GM13977 (cell line): ENCODE data around the gene RPL12.

ENCODE experiments used
- DNase-seq: peaks from one replicate; pipeline ENCODE4 v3.0.0; 2012; ENCODE audit warnings: low spot score
- CTCF ChIP-seq: IDR thresholded peaks from 2 replicates; pipeline ENCODE4 v1.5.1; 2012; ENCODE audit warnings: mild to moderate bottlenecking, control low read depth; ENCODE audit not compliant: insufficient read depth; ENCODE audit errors: extremely low read depth, missing control alignments
- in situ Hi-C: fragments of 300-500 bp; cut with MboI; formaldehyde crosslinking; loops from one replicate; pipeline ENCODE4 v1.12.0; 2022; ENCODE audit warnings: low sequenced_read_pairs, low pct_unique_long_range_greater_than_20kb, mixed read lengths, inconsistent platforms; ENCODE audit not compliant: unreplicated experiment

The RPL12 gene

GRCh38 chr9:127495884-127496555, 44.8 kb upstream of the RPL12 start:
- in situ Hi-C loops = no loop called here
- DNase-seq = no peak

GRCh38 chr9:127494304-127494702, 43.1 kb upstream of the RPL12 start:
- in situ Hi-C loops = no loop called here
- DNase-seq = no peak
- TF ChIP-seq CTCF = no peak

More at GRCh38 chr9:127495884-127496555, 44.8 kb upstream of the RPL12 start:
- peak; percentile 1 for TF ChIP-seq CTCF

GRCh38 chr9:127493592-127494303, 42.5 kb upstream of the RPL12 start:
- TF ChIP-seq CTCF = no peak
- no peak for DNase-seq
- in situ Hi-C loops = no loop called here

GRCh38 chr9:127492616-127493015, 41.4 kb upstream of the RPL12 start:
- DNase-seq = no peak
- in situ Hi-C loops = no loop called here
- TF ChIP-seq CTCF = no peak

- in situ Hi-C loops = no loop called here
- TF ChIP-seq CTCF = no peak
- DNase-seq = no peak
Measured at GRCh38 chr9:127491516-127491915, 40.3 kb upstream of the RPL12 start.

- in situ Hi-C loops = no loop called here
- no peak for TF ChIP-seq CTCF
- DNase-seq = no peak
Measured at GRCh38 chr9:127490535-127491230, 39.5 kb upstream of the RPL12 start.
